CD4-positive, alpha-beta T cell (primary cell): ENCODE measurements around the gene VSTM2B. TPM values are rescaled to one million over a fixed set of nuclear protein-coding genes. Genes with fewer than 3 reads are reported as not detected.

Experiments used
- ATAC-seq: fragments of 200-7000 bp; cut with Tn5 transposase; one replicate; pipeline ENCODE4 v1.10.0; 2022; ENCODE audit warnings: mild to moderate bottlenecking; ENCODE audit not compliant: poor library complexity
- CTCF ChIA-PET: fragments of 350-600 bp; sonication (Branson Sonifier 250); formaldehyde crosslinking; loops from one replicate; lab custom pipeline; 2021; ENCODE audit warnings: antibody characterized with exemption, inconsistent platforms; lab: Charles Lee
- POLR2A ChIA-PET: fragments of 350-600 bp; sonication (Branson Sonifier 250); formaldehyde crosslinking; loops from one replicate; lab custom pipeline; 2021; ENCODE audit warnings: antibody characterized with exemption, inconsistent platforms; lab: Charles Lee
- DNase-seq, 14 experiments: peaks; one replicate each; pipeline ENCODE4 v3.0.0-alpha.2; 2013 to 2020; ENCODE audit warnings: mixed read lengths in 2 of 14
- H3K27ac ChIP-seq, 2 donors: one replicate each; pipeline versions ENCODE4 v1.5.1 to v1.7.0; 2013; ENCODE audit warnings: low read length in 2 of 2, low read depth in 1 of 2, mild to moderate bottlenecking in 1 of 2
- H3K27me3 ChIP-seq, 2 experiments: 1 replicate in 1 of 2; 2 replicates in 1 of 2; pipeline versions ENCODE4 v1.6.1 to v1.7.0; 2013; ENCODE audit warnings: low read length in 2 of 2, control low read depth in 1 of 2, mild to moderate bottlenecking in 1 of 2, moderate library complexity in 1 of 2; ENCODE audit not compliant: insufficient read depth in 2 of 2, control insufficient read depth in 1 of 2
- H3K36me3 ChIP-seq: one replicate; pipeline ENCODE4 v1.6.1; 2013; ENCODE audit warnings: low read length, control low read depth; ENCODE audit not compliant: insufficient read depth
- H3K4me1 ChIP-seq: one replicate; pipeline ENCODE4 v1.6.1; 2013; ENCODE audit warnings: low read length, control low read depth; ENCODE audit not compliant: insufficient read depth
- H3K4me3 ChIP-seq: one replicate; pipeline ENCODE4 v1.5.1; 2013; ENCODE audit warnings: mild to moderate bottlenecking, low read length, moderate library complexity
- H3K9me3 ChIP-seq, 2 experiments: 1 replicate in 1 of 2; 2 replicates in 1 of 2; pipeline versions ENCODE4 v1.6.1 to v1.7.0; 2013; ENCODE audit warnings: low read length in 2 of 2, mild to moderate bottlenecking in 2 of 2, control low read depth in 1 of 2, moderate library complexity in 1 of 2; ENCODE audit not compliant: control insufficient read depth in 1 of 2, insufficient read depth in 1 of 2
- H3K27ac Mint-ChIP-seq: one replicate; pipeline ENCODE4 v1.8.0; 2020; ENCODE audit warnings: mixed read lengths
- H3K27me3 Mint-ChIP-seq: one replicate; pipeline ENCODE4 v1.8.0; 2021; ENCODE audit warnings: mixed read lengths
- H3K36me3 Mint-ChIP-seq: one replicate; pipeline ENCODE4 v1.8.0; 2021; ENCODE audit warnings: low read depth, mixed read lengths
- H3K4me1 Mint-ChIP-seq: one replicate; pipeline ENCODE4 v1.8.0; 2021; ENCODE audit warnings: low read depth, mixed read lengths
- H3K4me3 Mint-ChIP-seq: one replicate; pipeline ENCODE4 v1.8.0; 2020; ENCODE audit warnings: mild to moderate bottlenecking, mixed read lengths
- H3K9me3 Mint-ChIP-seq: one replicate; pipeline ENCODE4 v1.8.0; 2020; ENCODE audit warnings: mixed read lengths
- CTCF ChIP-seq: fragments of 200-600 bp; IDR thresholded peaks from one replicate; pipeline ENCODE4 v1.8.0; 2022; ENCODE audit warnings: antibody characterized with exemption, mild to moderate bottlenecking
- intact Hi-C, 2 experiments: fragments of 100-400 bp; cut with DNase I in 1 of 2; cut with micrococcal nuclease in 1 of 2; formaldehyde crosslinking; loops; one replicate each; pipeline versions ENCODE4 v1.15.1 to v1.9.0; 2023 to 2025; cut with DNase I, micrococcal nuclease
- total RNA-seq, 174 experiments: library from RNA in 2 of 174; stranded (reverse) in 2 of 174; gene quantifications; one replicate each; pipeline ENCODE4 v1.2.3 and lab custom pipeline; 2021 to 2026

Gene VSTM2B
- total RNA-seq, 2 experiments from 2014 or later = not detected

GRCh38 chr19:29560313-29561075 lies 34.7 kb downstream of the VSTM2B start:
- TF ChIP-seq CTCF = no peak
- Histone ChIP-seq H3K27ac (no peak overlapping the region), H3K9me3 (peaks cover 9 to 17% of the 10 kb centered on the region in 2 experiments), H3K4me1 (no peaks in the 10 kb centered on the region), H3K27me3 (peaks cover 4 to 8% of the 10 kb centered on the region in 2 experiments), H3K4me3 (no peak overlapping the region), H3K36me3 (no peaks in the 10 kb centered on the region)
- peaks cover 26% of the 10 kb centered on the region for H3K27me3 Mint-ChIP-seq
- no peaks in the 10 kb centered on the region for H3K4me1 Mint-ChIP-seq
- POLR2A ChIA-PET = no interaction called here
- no peak overlapping the region for H3K27ac Mint-ChIP-seq
- DNase-seq (no peak), ATAC-seq (no peak)
- CTCF ChIA-PET = no interaction called here
- intact Hi-C loops = no loop called here
- H3K4me3 Mint-ChIP-seq = no peak overlapping the region
- no peaks in the 10 kb centered on the region for H3K36me3 Mint-ChIP-seq
- peaks cover 3% of the 10 kb centered on the region for H3K9me3 Mint-ChIP-seq

- no peak for TF ChIP-seq CTCF
- ATAC-seq = no peak
- Mint-ChIP-seq H3K36me3 (no peaks in the 10 kb centered on the region), H3K4me1 (no peaks in the 10 kb centered on the region), H3K4me3 (no peak overlapping the region), H3K9me3 (no peaks in the 10 kb centered on the region), H3K27me3 (peaks cover 24% of the 10 kb centered on the region), H3K27ac (no peak overlapping the region)
- Histone ChIP-seq H3K4me3 (no peak overlapping the region), H3K36me3 (no peaks in the 10 kb centered on the region), H3K9me3 (peaks cover 9 to 18% of the 10 kb centered on the region in 2 experiments), H3K4me1 (no peaks in the 10 kb centered on the region), H3K27ac (no peak overlapping the region), H3K27me3 (peaks cover 5 to 12% of the 10 kb centered on the region in 2 experiments)
- POLR2A ChIA-PET = no interaction called here
- no peak for DNase-seq
- intact Hi-C loops = no loop called here
- CTCF ChIA-PET = no interaction called here
Observed at GRCh38 chr19:29561601-29562000, 35.8 kb downstream of the VSTM2B start.

- Mint-ChIP-seq H3K4me1 (no peaks in the 10 kb centered on the region), H3K4me3 (no peak overlapping the region), H3K27me3 (peaks cover 25% of the 10 kb centered on the region), H3K36me3 (no peaks in the 10 kb centered on the region), H3K27ac (no peak overlapping the region), H3K9me3 (no peaks in the 10 kb centered on the region)
- H3K4me1 ChIP-seq = no peaks in the 10 kb centered on the region
- no peak overlapping the region for H3K4me3 ChIP-seq
- CTCF ChIA-PET = no interaction called here
- peaks cover 5 to 12% of the 10 kb centered on the region in 2 experiments for H3K27me3 ChIP-seq
- no peak for ATAC-seq
- TF ChIP-seq CTCF = no peak
- H3K36me3 ChIP-seq = no peaks in the 10 kb centered on the region
- POLR2A ChIA-PET = no interaction called here
- H3K27ac ChIP-seq = no peak overlapping the region
- intact Hi-C loops = no loop called here
- peaks cover 9 to 21% of the 10 kb centered on the region in 2 experiments for H3K9me3 ChIP-seq
- DNase-seq = no peak
Observed at GRCh38 chr19:29562299-29563297, 36.8 kb downstream of the VSTM2B start.
